Subcutaneous adipose tissue (tissue), 4 donors: ENCODE measurements around the gene FAM50B. TPM values are rescaled to one million over a fixed set of nuclear protein-coding genes. Genes with fewer than 3 reads are reported as not detected.

Source experiments
- CTCF ChIP-seq: fragments of 450-650 bp; IDR thresholded peaks from one replicate; pipeline ENCODE4 v1.5.1; 2016; ENCODE audit warnings: low read depth, mild to moderate bottlenecking, control low read depth, antibody characterized with exemption, moderate library complexity
- total RNA-seq, 4 donors: library from RNA; depleted of rRNA; stranded (reverse); fragments of >200 nt; gene quantifications; one replicate each; pipeline ENCODE4 v1.1.0, GENCODE V29; 2016

Gene FAM50B
- total RNA-seq, 4 donors from 2014 or later: 4.7 to 18.3 (median 8.3) TPM

GRCh38 chr6:3893917-3894316 is 44.7 kb downstream of the FAM50B start:
- TF ChIP-seq CTCF: no peak

GRCh38 chr6:3894590-3895311 is 45.6 kb downstream of the FAM50B start:
- TF ChIP-seq CTCF: no peak

GRCh38 chr6:3895312-3895653 is 46.1 kb downstream of the FAM50B start:
- TF ChIP-seq CTCF: no peak

- TF ChIP-seq CTCF: no peak
Measured at GRCh38 chr6:3895805-3896204, 46.6 kb downstream of the FAM50B start.

GRCh38 chr6:3898265-3898994 is 49.3 kb downstream of the FAM50B start:
- TF ChIP-seq CTCF: no peak

- no peak for TF ChIP-seq CTCF
Measured at GRCh38 chr6:3899061-3899460, 49.9 kb downstream of the FAM50B start.

GRCh38 chr6:3899970-3900439 is 50.8 kb downstream of the FAM50B start:
- no peak for TF ChIP-seq CTCF

Other genes with a start within 250 kb of the FAM50B start
- gene PXDC1, start 97.7 kb upstream of the FAM50B start, total RNA-seq: 100 to 1,000 TPM in 3 of 4 donors, 10 to 100 TPM in 1; 84.6 to 138 (median 121) TPM
- not detected for gene FAM217A, start 229.8 kb downstream of the FAM50B start, total RNA-seq